HEK293 (cell line): Measurements from ENCODE around the gene SBNO2.

ENCODE experiments used
- CTCF ChIA-PET: fragments of 350-600 bp; formaldehyde crosslinking; extraction: SDS; loops from one replicate; lab custom pipeline; 2021; ENCODE audit warnings: antibody characterized with exemption; lab: Yijun Ruan, JAX
- POLR2A ChIA-PET: fragments of 300-600 bp; formaldehyde crosslinking; extraction: SDS; loops from one replicate; lab custom pipeline; 2020; ENCODE audit warnings: antibody characterized with exemption, inconsistent platforms; lab: Yijun Ruan, JAX
- H3K27ac ChIP-seq: fragments of 200-500 bp; sonication (Bioruptor generic); 2 replicates; pipeline ENCODE4 v1.5.1; 2014; ENCODE audit warnings: low read depth, low read length, control low read depth, inconsistent platforms; ENCODE audit errors: extremely low read depth
- H3K36me3 ChIP-seq, 2 experiments: fragments of 200-500 bp in 1 of 2; sonication (Bioruptor generic) in 1 of 2; 1 replicate in 1 of 2; 2 replicates in 1 of 2; pipeline ENCODE4 v1.5.1; 2014 to 2017; ENCODE audit warnings: inconsistent platforms in 2 of 2, low read length in 2 of 2; ENCODE audit not compliant: control insufficient read depth in 2 of 2, insufficient read depth in 1 of 2
- H3K4me1 ChIP-seq: fragments of 200-500 bp; sonication (Bioruptor generic); 2 replicates; pipeline ENCODE4 v1.5.1; 2014; ENCODE audit warnings: mild to moderate bottlenecking, low read length, inconsistent platforms; ENCODE audit not compliant: control insufficient read depth, insufficient read depth
- H3K4me3 ChIP-seq: 2 replicates; pipeline ENCODE4 v1.5.1; 2011; ENCODE audit warnings: low read depth, mild to moderate bottlenecking, control low read depth, low read length, moderate library complexity
- H3K9me3 ChIP-seq: fragments of 200-500 bp; sonication (Bioruptor generic); 2 replicates; pipeline ENCODE4 v1.5.1; 2014; ENCODE audit warnings: low read depth, low read length, inconsistent platforms; ENCODE audit not compliant: control insufficient read depth, insufficient read depth
- BCL6B ChIP-seq: fragments of 450-650 bp; formaldehyde crosslinking; IDR thresholded peaks from 2 replicates; pipeline ENCODE4 v1.5.1; 2017; ENCODE audit warnings: missing biosample characterization, missing genetic modification characterization
- EGR2 ChIP-seq: fragments of 450-650 bp; formaldehyde crosslinking; IDR thresholded peaks from 2 replicates; pipeline ENCODE4 v1.5.1; 2016; ENCODE audit warnings: low read depth, missing biosample characterization, missing genetic modification characterization
- SCRT1 ChIP-seq: fragments of 450-650 bp; formaldehyde crosslinking; IDR thresholded peaks from 2 replicates; pipeline ENCODE4 v1.5.1; 2016; ENCODE audit warnings: missing biosample characterization, missing genetic modification characterization, borderline replicate concordance
- ZBTB48 ChIP-seq: fragments of 450-650 bp; formaldehyde crosslinking; IDR thresholded peaks from 2 replicates; pipeline ENCODE4 v1.5.1; 2016; ENCODE audit warnings: missing biosample characterization, missing genetic modification characterization
- ZIC2 ChIP-seq: fragments of 450-650 bp; formaldehyde crosslinking; IDR thresholded peaks from 2 replicates; pipeline ENCODE4 v1.5.1; 2016; ENCODE audit warnings: missing biosample characterization, missing genetic modification characterization
- ZNF132 ChIP-seq: fragments of 450-650 bp; formaldehyde crosslinking; IDR thresholded peaks from 2 replicates; pipeline ENCODE4 v1.5.1; 2017; ENCODE audit warnings: missing biosample characterization, missing genetic modification characterization, borderline replicate concordance
- ZNF248 ChIP-seq: fragments of 450-650 bp; formaldehyde crosslinking; IDR thresholded peaks from 2 replicates; pipeline ENCODE4 v1.5.1; 2017; ENCODE audit warnings: missing biosample characterization, missing genetic modification characterization
- ZNF274 ChIP-seq, 2 experiments: fragments of 200-500 bp in 1 of 2; fragments of 450-650 bp in 1 of 2; sonication (Bioruptor generic) in 1 of 2; formaldehyde crosslinking in 1 of 2; IDR thresholded peaks; 2 replicates each; pipeline versions ENCODE4 v1.5.1 to v1.6.1; 2014 to 2016; ENCODE audit warnings: borderline replicate concordance in 1 of 2, inconsistent platforms in 1 of 2, low read length in 1 of 2, missing biosample characterization in 1 of 2, missing genetic modification characterization in 1 of 2
- ZNF335 ChIP-seq: fragments of 450-650 bp; formaldehyde crosslinking; conservative IDR thresholded peaks from 2 replicates; pipeline ENCODE4 v1.5.1; 2016; ENCODE audit warnings: missing biosample characterization, missing genetic modification characterization
- ZNF433 ChIP-seq: fragments of 450-650 bp; formaldehyde crosslinking; IDR thresholded peaks from 2 replicates; pipeline ENCODE4 v1.5.1; 2016; ENCODE audit warnings: missing biosample characterization, missing genetic modification characterization, low read depth
- ZNF600 ChIP-seq: fragments of 450-650 bp; formaldehyde crosslinking; IDR thresholded peaks from 2 replicates; pipeline ENCODE4 v1.5.1; 2016; ENCODE audit warnings: missing biosample characterization, missing genetic modification characterization
- ZNF658 ChIP-seq: fragments of 450-650 bp; formaldehyde crosslinking; IDR thresholded peaks from 2 replicates; pipeline ENCODE4; 2016; ENCODE audit warnings: missing biosample characterization, missing genetic modification characterization
- ZNF791 ChIP-seq: fragments of 450-650 bp; formaldehyde crosslinking; IDR thresholded peaks from 2 replicates; pipeline ENCODE4 v1.5.1; 2016; ENCODE audit warnings: missing biosample characterization, missing genetic modification characterization
- TF ChIP-seq, protein P1 (sequence below): fragments of 450-650 bp; formaldehyde crosslinking; IDR thresholded peaks from 2 replicates; pipeline ENCODE4 v1.5.1; 2016; ENCODE audit warnings: missing biosample characterization, missing genetic modification characterization
- TF ChIP-seq, protein P2 (sequence below): fragments of 450-650 bp; formaldehyde crosslinking; IDR thresholded peaks from 2 replicates; pipeline ENCODE4 v1.5.1; 2016; ENCODE audit warnings: missing biosample characterization, missing genetic modification characterization

Gene SBNO2

GRCh38 chr19:1169411-1169791 lies 4.7 kb downstream of the SBNO2 start:
- peaks cover 0 to 9% of the 10 kb centered on the region in 2 experiments; a peak in 1 of 3 replicates for H3K36me3 ChIP-seq
- POLR2A ChIA-PET: no interaction called here
- no peak overlapping the region for H3K4me3 ChIP-seq
- peak; percentile 14; the same call in 1 of the 2 replicates for TF ChIP-seq ZIC2 (tag by site-specific recombination)
- no peak for TF ChIP-seq ZNF248 (tag by site-specific recombination)
- TF ChIP-seq, protein P1, sequence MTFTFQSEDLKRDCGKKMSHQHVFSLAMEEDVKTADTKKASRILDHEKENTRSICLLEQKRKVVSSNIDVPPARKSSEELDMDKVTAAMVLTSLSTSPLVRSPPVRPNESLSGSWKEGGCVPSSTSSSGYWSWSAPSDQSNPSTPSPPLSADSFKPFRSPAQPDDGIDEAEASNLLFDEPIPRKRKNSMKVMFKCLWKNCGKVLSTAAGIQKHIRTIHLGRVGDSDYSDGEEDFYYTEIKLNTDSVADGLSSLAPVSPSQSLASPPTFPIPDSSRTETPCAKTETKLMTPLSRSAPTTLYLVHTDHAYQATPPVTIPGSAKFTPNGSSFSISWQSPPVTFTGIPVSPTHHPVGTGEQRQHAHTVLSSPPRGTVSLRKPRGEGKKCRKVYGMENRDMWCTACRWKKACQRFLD (tag by site-specific recombination): no peak
- TF ChIP-seq ZNF791 (tag by site-specific recombination): no peak
- H3K4me1 ChIP-seq: peaks cover 4% of the 10 kb centered on the region
- no peaks in the 10 kb centered on the region for H3K9me3 ChIP-seq
- H3K27ac ChIP-seq: 0 out of 2 replicates have a peak overlapping the region, but pooled peaks have one; percentile 7
- CTCF ChIA-PET: interaction anchor here (0.7 kb wide), 1 partner anchor 9 kb away, joined by 3 read pairs; no protein-coding TSS in a partner anchor

- TF ChIP-seq ZIC2 (tag by site-specific recombination) (peak; percentile 76), ZNF600 (tag by site-specific recombination) (0 out of 2 replicates have a peak, but pooled peaks have one; percentile 29), ZNF335 (tag by site-specific recombination) (peak; percentile 56), BCL6B (tag by site-specific recombination) (no peak)
- TF ChIP-seq, all 188 proteins: peak for 3
- POLR2A ChIA-PET: no interaction called here
These were observed 5.3 kb downstream of the SBNO2 start for GRCh38 chr19:1168572-1169410.

DNA sequence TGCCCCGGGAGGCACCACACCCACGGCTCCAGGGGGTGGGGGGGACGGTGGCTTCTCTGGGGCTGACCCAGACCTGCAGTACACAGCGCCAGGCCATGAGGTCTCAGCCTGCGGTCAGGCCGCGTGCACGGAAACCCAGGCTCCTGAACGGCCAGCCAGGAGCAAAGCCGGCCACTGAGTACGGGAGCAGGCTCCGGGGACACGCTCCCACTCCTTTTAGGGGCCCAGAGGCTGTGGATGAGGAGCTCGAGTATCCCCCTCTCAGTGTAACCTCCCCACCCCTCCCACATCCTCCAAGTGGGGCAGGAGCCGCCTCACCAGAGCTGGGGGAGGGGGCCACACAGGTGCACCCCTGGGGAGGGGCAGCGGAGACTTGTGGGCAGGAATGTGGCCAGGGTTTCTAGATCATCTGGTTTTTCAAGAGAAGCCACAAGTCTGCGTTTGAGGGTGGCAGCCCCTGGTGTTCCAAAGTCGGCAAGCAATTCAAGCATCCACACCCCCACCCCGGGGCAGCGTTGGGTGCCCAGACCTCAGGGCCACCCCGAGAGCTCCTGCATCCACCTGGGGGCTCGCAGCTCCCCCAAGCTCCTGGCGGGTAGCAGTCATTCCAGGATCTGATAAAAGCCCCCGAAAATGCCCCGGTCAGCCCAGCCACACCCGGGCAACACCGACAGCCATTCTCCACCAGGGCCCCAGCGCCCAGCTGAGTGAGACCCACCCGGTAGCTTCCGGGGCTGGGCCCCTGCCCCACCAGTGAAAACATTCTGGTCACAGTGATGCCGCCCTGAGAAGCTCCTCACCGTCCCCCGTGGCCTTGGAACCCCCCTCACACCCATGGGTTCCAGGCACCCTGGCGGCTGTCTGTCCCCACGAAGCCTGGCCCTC lies 6.1 kb downstream of the SBNO2 start:
- Histone ChIP-seq H3K27ac (no peak overlapping the region), H3K9me3 (no peaks in the 10 kb centered on the region), H3K4me1 (peaks cover 4% of the 10 kb centered on the region), H3K36me3 (peaks cover 0 to 9% of the 10 kb centered on the region in 2 experiments; a peak in 1 of 3 replicates), H3K4me3 (no peak overlapping the region)
- TF ChIP-seq ZNF274 (IDR thresholded peaks at IDR 0.05; ENCODE audit: low read length) (no peak), ZNF274 (tag by site-specific recombination; IDR thresholded peaks at IDR 0.05; ENCODE audit: borderline replicate concordance) (no peak), SCRT1 (tag by site-specific recombination) (no peak), ZBTB48 (tag by site-specific recombination) (no peak), ZNF132 (tag by site-specific recombination) (no peak), EGR2 (tag by site-specific recombination) (no peak), ZNF658 (tag by site-specific recombination) (no peak), ZNF433 (tag by site-specific recombination) (no peak)
- TF ChIP-seq, protein P2, sequence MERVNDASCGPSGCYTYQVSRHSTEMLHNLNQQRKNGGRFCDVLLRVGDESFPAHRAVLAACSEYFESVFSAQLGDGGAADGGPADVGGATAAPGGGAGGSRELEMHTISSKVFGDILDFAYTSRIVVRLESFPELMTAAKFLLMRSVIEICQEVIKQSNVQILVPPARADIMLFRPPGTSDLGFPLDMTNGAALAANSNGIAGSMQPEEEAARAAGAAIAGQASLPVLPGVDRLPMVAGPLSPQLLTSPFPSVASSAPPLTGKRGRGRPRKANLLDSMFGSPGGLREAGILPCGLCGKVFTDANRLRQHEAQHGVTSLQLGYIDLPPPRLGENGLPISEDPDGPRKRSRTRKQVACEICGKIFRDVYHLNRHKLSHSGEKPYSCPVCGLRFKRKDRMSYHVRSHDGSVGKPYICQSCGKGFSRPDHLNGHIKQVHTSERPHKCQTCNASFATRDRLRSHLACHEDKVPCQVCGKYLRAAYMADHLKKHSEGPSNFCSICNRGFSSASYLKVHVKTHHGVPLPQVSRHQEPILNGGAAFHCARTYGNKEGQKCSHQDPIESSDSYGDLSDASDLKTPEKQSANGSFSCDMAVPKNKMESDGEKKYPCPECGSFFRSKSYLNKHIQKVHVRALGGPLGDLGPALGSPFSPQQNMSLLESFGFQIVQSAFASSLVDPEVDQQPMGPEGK (tag by site-specific recombination): no peak
- ChIA-PET CTCF (interaction anchor here (0.6 to 1.4 kb wide), 2 partner anchors 55 to 426 kb away, joined by 4 to 8 read pairs; no protein-coding TSS in a partner anchor), POLR2A (no interaction called here)

More at GRCh38 chr19:1168572-1169410, 5.3 kb downstream of the SBNO2 start:
- H3K9me3 ChIP-seq: no peaks in the 10 kb centered on the region
- H3K36me3 ChIP-seq: peaks cover 0 to 9% of the 10 kb centered on the region in 2 experiments; a peak in 1 of 3 replicates
- H3K4me3 ChIP-seq: no peak overlapping the region
- H3K27ac ChIP-seq: no peak overlapping the region
- peaks cover 4% of the 10 kb centered on the region for H3K4me1 ChIP-seq
- CTCF ChIA-PET: interaction anchor here (0.7 kb wide), 1 partner anchor 8 kb away, joined by 3 read pairs; no protein-coding TSS in a partner anchor
